ENCODE results near the gene GNAQ. TPM values are rescaled to one million over a fixed set of nuclear protein-coding genes. Genes with fewer than 3 reads are reported as not detected.

GNAQ gene
- total RNA-seq, 1 experiment from 2014 or later = 48.6 TPM

GRCh38 chr9:77808751-77809081, 222.9 kb downstream of the GNAQ start:
- Histone ChIP-seq H4K5ac (ENCODE audit: insufficient read length, low read depth, low read length) (no peak overlapping the region), H3T11ph (ENCODE audit: low read length) (no peak overlapping the region), H2AFZ (ENCODE audit: low read length) (no peak overlapping the region), H3K4me1 (ENCODE audit: insufficient read depth, low read length) (no peaks in the 10 kb centered on the region), H2BK5ac (ENCODE audit: insufficient read length, low read length) (no peak overlapping the region), H2BK12ac (ENCODE audit: insufficient read length, low read depth, low read length) (no peak overlapping the region), H3K9ac (ENCODE audit: extremely low read depth, insufficient read length, low read length) (no peak overlapping the region), H3K23ac (ENCODE audit: insufficient read length, low read depth, low read length) (no peak overlapping the region), H3K4ac (ENCODE audit: low read depth, low read length) (no peak overlapping the region), H3K27me3 (ENCODE audit: insufficient read depth, low read length) (no peaks in the 10 kb centered on the region), H4K8ac (replicated peaks; ENCODE audit: insufficient read length, low read depth, low read length) (no peak overlapping the region), H3K23me2 (ENCODE audit: insufficient read length, low read depth, low read length, poor library complexity, severe bottlenecking) (no peaks in the 10 kb centered on the region), H2BK120ac (ENCODE audit: low read depth, low read length, poor library complexity, severe bottlenecking) (no peak overlapping the region), H3K18ac (ENCODE audit: insufficient read length, low read depth, low read length) (no peak overlapping the region), H3K79me1 (ENCODE audit: insufficient read depth, low read depth, low read length, poor library complexity, severe bottlenecking) (peaks cover 2% of the 10 kb centered on the region), H4K20me1 (ENCODE audit: control insufficient read depth, insufficient read depth, insufficient read length) (no peaks in the 10 kb centered on the region), H2AK5ac (ENCODE audit: insufficient read length, low read length) (no peak overlapping the region), H3K14ac (ENCODE audit: insufficient read depth, low read length) (no peak overlapping the region), H3K79me2 (ENCODE audit: insufficient read depth, low read length) (no peaks in the 10 kb centered on the region), H2BK20ac (ENCODE audit: low read depth, low read length, poor library complexity, severe bottlenecking) (no peak overlapping the region), H2BK15ac (ENCODE audit: low read depth, low read length) (no peak overlapping the region), H3K27ac (ENCODE audit: insufficient read length, low read depth, low read length) (no peak overlapping the region), H3K9me3 (ENCODE audit: control insufficient read depth, low read depth, low read length) (no peaks in the 10 kb centered on the region), H3K4me2 (ENCODE audit: insufficient read depth, insufficient read length, low read length) (no peak overlapping the region), H4K91ac (ENCODE audit: insufficient read length, low read depth, low read length) (no peak overlapping the region), H3K56ac (ENCODE audit: insufficient read length, low read depth, low read length) (no peak overlapping the region)
- Mint-ChIP-seq H3K4me1 (no peaks in the 10 kb centered on the region; a peak in 1 of 4 replicates), H3K4me3 (no peak overlapping the region), H3K9me3 (no peaks in the 10 kb centered on the region), H3K36me3 (ENCODE audit: insufficient read depth in 1 of 3, low read depth in 3 of 3) (peaks cover 0 to 3% (median 0%) of the 10 kb centered on the region in 3 experiments; a peak in 3 of 7 replicates), H3K27me3 (ENCODE audit: low read depth) (no peaks in the 10 kb centered on the region), H3K27ac (no peak overlapping the region; a peak in 1 of 7 replicates)
- WGBS (ENCODE audit: extremely low coverage, insufficient read length, low lambda C conversion rate) = no CpG with 5 or more reads among the region's 2 CpGs
- TF ChIP-seq CTCF (conservative IDR thresholded peaks at IDR 0.05) = no peak
- no peak for DNase-seq
